Measurements from ENCODE around the gene TBC1D2B. TPM values are rescaled to one million over a fixed set of nuclear protein-coding genes. Genes with fewer than 3 reads are reported as not detected.

The TBC1D2B gene
- total and polyA plus RNA-seq, 4 donors, result 8.4 to 119 (median 22.0) TPM

- TF ChIP-seq YY1 (IDR thresholded peaks at IDR 0.05) (no peak), RXRA (IDR thresholded peaks at IDR 0.05) (no peak), ATF3 (IDR thresholded peaks at IDR 0.05) (no peak), TAF1 (conservative IDR thresholded peaks at IDR 0.05) (no peak), FOXA1 (IDR thresholded peaks at IDR 0.05) (no peak), HNF4A (conservative IDR thresholded peaks at IDR 0.05) (no peak), EGR1 (IDR thresholded peaks at IDR 0.05; ENCODE audit: low read depth in 2 of 2) (no peak), SP1 (IDR thresholded peaks at IDR 0.05) (no peak), ZBTB33 (IDR thresholded peaks at IDR 0.05) (no peak), HNF4G (IDR thresholded peaks at IDR 0.05) (no peak), MAX (IDR thresholded peaks at IDR 0.05) (no peak), CTCF (IDR thresholded peaks at IDR 0.05; ENCODE audit: low read depth, low read length, missing input control) (no peak), GABPA (IDR thresholded peaks at IDR 0.05 in 1 of 2, conservative IDR thresholded peaks at IDR 0.05 in 1 of 2) (no peak), REST (IDR thresholded peaks at IDR 0.05) (no peak), JUND (IDR thresholded peaks at IDR 0.05) (no peak), RAD21 (IDR thresholded peaks at IDR 0.05) (no peak)
- no peak for DNase-seq (ENCODE audit: low spot score)
- Histone ChIP-seq H3K9ac (ENCODE audit: low read depth in 1 of 2, low read length in 2 of 2) (no peak overlapping the region), H3K36me3 (ENCODE audit: control insufficient read depth in 4 of 4, insufficient read depth in 3 of 4, low read depth in 1 of 4, low read length in 3 of 4) (peaks cover 0 to 20% (median 8%) of the 10 kb centered on the region in 4 donors), H3K4me3 (ENCODE audit: low read depth in 1 of 3, low read length in 3 of 3) (no peak overlapping the region), H3K27ac (ENCODE audit: low read depth in 1 of 2, low read length in 2 of 2) (peak overlapping the region in 1 of 2 donors; percentile 24), H3K9me3 (ENCODE audit: control insufficient read depth in 4 of 4, low read length in 3 of 4) (no peaks in the 10 kb centered on the region), H3K27me3 (ENCODE audit: control insufficient read depth in 4 of 4, insufficient read depth in 4 of 4, low read length in 3 of 4) (no peaks in the 10 kb centered on the region), H3K4me1 (ENCODE audit: control insufficient read depth in 4 of 4, insufficient read depth in 4 of 4, low read length in 3 of 4) (peaks cover 10 to 49% (median 36%) of the 10 kb centered on the region in 4 donors)
- 88% methylated on average over 8 of the region's 8 CpGs for WGBS
Measured at GRCh38 chr15:78038585-78039247, 38.8 kb downstream of the TBC1D2B start.

Data from liver (tissue), 9 donors.